Large intestine (tissue), 3 donors: Measurements from ENCODE around the gene HAO2. TPM values are rescaled to one million over a fixed set of nuclear protein-coding genes. Genes with fewer than 3 reads are reported as not detected.
A peak's percentile ranks its signal among the peaks of the same experiment; 100 is the strongest.

Experiments
- DNase-seq, 2 donors: peaks; one replicate each; pipeline versions ENCODE4 v3.0.0 to v3.0.0-alpha.2; 2013
- H3K27ac ChIP-seq: one replicate; pipeline ENCODE4 v1.5.1; 2013; ENCODE audit warnings: low read length
- H3K27me3 ChIP-seq: 2 replicates; pipeline ENCODE4 v1.6.1; 2013; ENCODE audit warnings: low read length; ENCODE audit not compliant: control insufficient read depth, insufficient read depth
- H3K36me3 ChIP-seq: 2 replicates; pipeline ENCODE4 v1.6.1; 2013; ENCODE audit warnings: low read length; ENCODE audit not compliant: control insufficient read depth, insufficient read depth
- H3K4me1 ChIP-seq: one replicate; pipeline ENCODE4 v1.6.1; 2013; ENCODE audit warnings: low read length; ENCODE audit not compliant: control insufficient read depth, insufficient read depth
- H3K4me3 ChIP-seq: one replicate; pipeline ENCODE4 v1.5.1; 2013; ENCODE audit warnings: low read length
- H3K9me3 ChIP-seq: one replicate; pipeline ENCODE4 v1.6.1; 2013; ENCODE audit warnings: mild to moderate bottlenecking, low read depth, low read length, moderate library complexity; ENCODE audit not compliant: control insufficient read depth
- WGBS: methylation state at CpG from one replicate; pipeline ENCODE4 v1.1.5; 2013; ENCODE audit warnings: low lambda C conversion rate; ENCODE audit not compliant: insufficient coverage; 5-methylcytosine and 5-hydroxymethylcytosine counted together
- polyA plus RNA-seq: library from polyadenylated mRNA; unstranded; fragments of 120-200 nt; gene quantifications from one replicate; pipeline ENCODE4 v1.2.1, GENCODE V29; 2013

The HAO2 gene
- polyA plus RNA-seq, 1 donor: 0.91 TPM

DNA sequence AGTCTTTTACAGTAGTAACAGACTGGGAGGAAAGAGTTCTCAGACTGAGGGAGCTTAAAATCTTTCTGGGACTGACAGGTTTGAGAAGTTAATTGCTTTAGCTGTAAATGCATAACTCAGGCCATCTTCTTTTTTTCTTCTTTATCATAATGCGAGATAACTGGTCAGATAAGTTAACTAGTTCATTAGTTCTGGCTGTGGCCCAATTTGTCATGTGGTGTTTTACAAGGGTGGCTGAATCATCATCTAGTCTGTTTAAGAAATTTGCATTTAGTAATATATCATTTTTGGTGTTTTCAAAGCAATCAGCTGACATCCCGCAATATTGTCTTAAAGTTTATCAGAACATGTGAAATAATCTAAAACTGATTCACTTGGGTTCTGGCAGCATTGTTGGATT lies 60.4 kb downstream of the HAO2 start:
- Histone ChIP-seq H3K27ac (peak overlapping the region; percentile 75), H3K27me3 (no peaks in the 10 kb centered on the region), H3K4me1 (peaks cover 40% of the 10 kb centered on the region), H3K36me3 (no peaks in the 10 kb centered on the region), H3K4me3 (no peak overlapping the region), H3K9me3 (no peaks in the 10 kb centered on the region)
- peak; percentile 51 to 69 for DNase-seq
- WGBS: 60% methylated on average over 1 of the region's 2 CpGs

DNA sequence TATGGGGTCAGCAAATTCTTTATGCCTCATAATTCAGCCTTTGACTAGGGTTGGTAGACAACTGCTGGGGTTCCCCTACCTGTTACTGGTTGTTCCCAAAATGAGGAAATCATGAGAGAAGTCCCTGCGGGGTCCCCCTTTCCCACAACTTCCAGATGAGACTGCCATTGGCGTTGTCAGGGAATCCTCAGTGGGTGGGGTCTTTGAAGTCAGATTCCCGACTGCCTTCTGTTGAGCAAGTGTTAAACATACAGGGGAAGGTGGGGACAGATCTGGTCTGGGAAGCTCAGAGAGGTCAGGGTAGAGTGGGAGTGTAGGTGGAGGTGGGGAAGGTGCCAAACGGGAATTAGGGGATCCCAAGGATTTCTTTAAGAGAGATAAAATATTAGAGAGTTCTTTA lies 61.1 kb downstream of the HAO2 start:
- no peaks in the 10 kb centered on the region for H3K27me3 ChIP-seq
- WGBS: no CpG with 5 or more reads among the region's 4 CpGs
- peak overlapping the region; percentile 75 for H3K27ac ChIP-seq
- DNase-seq: peak in 1 of 2 donors; percentile 18
- no peaks in the 10 kb centered on the region for H3K36me3 ChIP-seq
- peaks cover 40% of the 10 kb centered on the region for H3K4me1 ChIP-seq
- no peak overlapping the region for H3K4me3 ChIP-seq
- H3K9me3 ChIP-seq: no peaks in the 10 kb centered on the region

DNA sequence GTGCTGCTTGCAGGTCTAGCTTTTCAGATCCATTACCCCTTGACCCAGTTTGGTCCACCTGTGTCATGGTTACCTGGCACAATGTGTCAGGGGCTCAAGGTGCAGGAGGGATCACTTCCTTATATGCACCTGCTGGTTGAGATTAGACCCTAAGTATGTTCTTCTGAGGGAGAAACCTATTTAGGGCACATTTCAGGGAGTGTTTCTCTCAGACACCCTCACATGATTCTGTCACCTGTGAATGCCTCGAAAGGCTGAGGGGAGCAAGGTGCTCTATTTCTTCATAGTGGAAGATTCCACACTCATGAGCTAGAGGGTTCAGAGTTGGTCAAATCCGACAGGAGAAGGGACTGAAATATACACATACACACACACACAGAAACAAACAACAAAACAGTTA lies 61.9 kb downstream of the HAO2 start:
- no peak overlapping the region for H3K4me3 ChIP-seq
- no CpG with 5 or more reads among the region's 2 CpGs for WGBS
- H3K36me3 ChIP-seq: no peaks in the 10 kb centered on the region
- DNase-seq: peak; percentile 72 to 80
- H3K27me3 ChIP-seq: no peaks in the 10 kb centered on the region
- H3K9me3 ChIP-seq: no peaks in the 10 kb centered on the region
- peak overlapping the region; percentile 75 for H3K27ac ChIP-seq
- peaks cover 40% of the 10 kb centered on the region for H3K4me1 ChIP-seq

DNA sequence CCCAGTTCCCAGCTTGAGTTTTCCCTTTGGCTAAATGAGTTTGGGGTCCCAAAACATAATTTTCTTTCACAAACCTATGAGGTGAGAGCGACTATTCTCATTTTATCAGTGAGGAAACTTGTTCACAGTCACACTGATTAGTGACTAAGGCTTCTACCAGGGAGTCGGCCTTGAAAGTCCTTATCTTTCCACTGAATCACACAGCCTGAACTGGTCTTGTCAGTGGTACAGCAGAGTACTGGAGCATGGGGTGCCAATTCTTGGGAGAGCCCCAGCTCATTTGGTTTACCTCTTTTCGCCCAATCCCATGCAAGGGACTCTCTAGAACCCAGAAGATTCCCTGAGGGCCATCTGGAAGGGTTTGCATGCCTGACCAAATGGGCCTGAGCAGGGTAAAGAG lies 63.3 kb downstream of the HAO2 start:
- H3K27ac ChIP-seq: peak overlapping the region; percentile 75
- peak in 1 of 2 donors; percentile 28 for DNase-seq
- H3K27me3 ChIP-seq: no peaks in the 10 kb centered on the region
- H3K4me1 ChIP-seq: peaks cover 40% of the 10 kb centered on the region
- H3K4me3 ChIP-seq: no peak overlapping the region
- 80% methylated on average over 1 of the region's 3 CpGs for WGBS
- H3K9me3 ChIP-seq: no peaks in the 10 kb centered on the region
- no peaks in the 10 kb centered on the region for H3K36me3 ChIP-seq

DNA sequence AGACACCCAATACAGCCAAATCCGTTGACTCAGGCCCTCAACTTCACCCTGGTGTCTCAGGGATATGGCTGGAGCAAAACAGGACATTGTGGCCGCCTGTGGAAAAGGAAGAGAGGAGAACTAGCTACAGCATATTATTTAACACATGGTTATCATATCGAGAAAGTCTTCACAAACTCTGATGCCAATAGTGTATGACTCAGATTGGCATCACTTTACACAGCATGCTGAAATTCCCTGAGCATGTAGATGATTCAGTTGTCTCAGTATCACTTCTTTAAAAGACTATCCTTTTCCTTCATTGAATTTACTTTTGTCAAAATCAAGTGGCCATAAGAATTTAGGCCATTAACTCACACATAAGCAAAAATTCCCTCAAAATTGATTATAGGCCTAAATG lies 66.5 kb downstream of the HAO2 start:
- no peak overlapping the region for H3K4me3 ChIP-seq
- WGBS: no CpG with 5 or more reads among the region's 3 CpGs
- no peaks in the 10 kb centered on the region for H3K27me3 ChIP-seq
- no peak for DNase-seq
- no peak overlapping the region for H3K27ac ChIP-seq
- no peaks in the 10 kb centered on the region for H3K36me3 ChIP-seq
- H3K4me1 ChIP-seq: peaks cover 34% of the 10 kb centered on the region
- H3K9me3 ChIP-seq: no peaks in the 10 kb centered on the region

DNA sequence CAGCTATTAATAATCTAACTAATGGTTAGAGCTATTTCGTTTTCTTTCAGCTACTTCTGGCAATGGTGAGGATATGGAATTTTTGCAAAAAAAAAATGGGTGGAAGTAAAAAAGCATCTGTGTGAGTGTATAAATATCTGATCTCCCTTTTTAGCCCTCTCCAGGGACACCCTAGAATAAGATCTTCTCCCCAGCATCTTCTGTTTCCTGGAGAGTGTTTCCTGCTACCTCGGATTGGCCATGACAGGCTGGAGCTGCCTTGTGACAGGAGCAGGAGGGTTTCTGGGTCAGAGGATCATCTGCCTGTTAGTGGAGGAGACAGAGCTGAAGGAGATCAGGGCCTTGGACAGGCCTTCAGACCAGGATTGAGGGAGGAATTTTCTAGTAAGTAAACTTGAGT lies 70.2 kb downstream of the HAO2 start:
- Histone ChIP-seq H3K27ac (peak overlapping the region; percentile 50), H3K27me3 (no peaks in the 10 kb centered on the region), H3K4me1 (peaks cover 39% of the 10 kb centered on the region), H3K4me3 (no peak overlapping the region), H3K36me3 (no peaks in the 10 kb centered on the region), H3K9me3 (no peaks in the 10 kb centered on the region)
- 100% methylated on average over 1 of the region's 2 CpGs for WGBS
- DNase-seq: no peak

DNA sequence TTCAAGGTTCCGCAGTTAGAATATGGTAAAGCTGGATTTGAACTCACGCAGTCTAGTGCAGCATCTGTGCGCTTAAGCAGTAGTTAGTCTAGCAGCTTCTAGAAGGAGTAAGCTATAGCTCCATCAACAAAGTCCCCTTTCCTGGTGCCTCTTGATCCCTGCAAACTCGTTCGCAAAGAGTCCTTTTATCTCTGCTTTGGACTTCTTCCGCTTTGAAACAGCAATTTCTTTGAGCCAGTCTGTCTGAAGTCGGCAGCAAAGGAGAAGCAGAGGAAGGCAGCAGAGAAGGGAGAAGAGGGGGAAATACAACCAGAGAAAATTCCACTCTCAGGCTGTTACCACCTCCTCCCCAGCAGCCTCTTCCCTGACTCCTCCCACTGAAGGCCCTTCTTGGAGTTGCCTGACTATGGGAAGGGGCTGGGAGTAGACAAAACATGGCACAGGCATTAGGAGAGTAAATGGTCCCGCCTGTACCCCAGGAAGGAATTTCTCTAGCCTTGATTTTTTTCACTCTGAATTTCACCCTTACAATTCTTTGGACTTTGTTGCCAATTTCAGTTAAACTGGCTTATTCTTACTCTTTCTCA lies 72.2 kb downstream of the HAO2 start:
- no peak for DNase-seq
- 80% methylated on average over 1 of the region's 8 CpGs for WGBS
- Histone ChIP-seq H3K4me1 (peaks cover 43% of the 10 kb centered on the region), H3K27ac (peak overlapping the region; percentile 13), H3K9me3 (no peaks in the 10 kb centered on the region), H3K27me3 (no peaks in the 10 kb centered on the region), H3K36me3 (no peaks in the 10 kb centered on the region), H3K4me3 (no peak overlapping the region)

DNA sequence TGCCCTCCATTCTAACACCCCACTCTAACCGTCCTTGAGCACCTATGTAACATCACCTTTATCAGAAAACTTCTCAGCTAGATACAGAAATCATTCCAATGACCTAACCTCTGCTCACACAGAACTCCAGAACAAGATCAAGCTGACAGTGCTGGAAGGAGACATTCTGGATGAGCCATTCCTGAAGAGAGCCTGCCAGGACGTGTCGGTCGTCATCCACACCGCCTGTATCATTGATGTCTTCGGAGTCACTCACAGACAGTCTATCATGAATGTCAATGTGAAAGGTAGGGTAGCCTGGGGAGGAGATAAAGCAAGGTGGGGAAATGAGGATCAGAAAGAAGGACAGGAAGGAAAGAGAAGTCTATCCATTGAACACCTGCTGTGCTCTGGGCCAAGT lies 74.2 kb downstream of the HAO2 start:
- WGBS: no CpG with 5 or more reads among the region's 6 CpGs
- Histone ChIP-seq H3K36me3 (no peaks in the 10 kb centered on the region), H3K27me3 (no peaks in the 10 kb centered on the region), H3K9me3 (no peaks in the 10 kb centered on the region), H3K27ac (peak overlapping the region; percentile 66), H3K4me1 (peaks cover 56% of the 10 kb centered on the region), H3K4me3 (no peak overlapping the region)
- no peak for DNase-seq

Other genes with a start within 250 kb of the HAO2 start
- gene WARS2, start 228.1 kb upstream of the HAO2 start, polyA plus RNA-seq: 22.1 TPM
- 0.72 TPM for gene HSD3B2, start 46.4 kb downstream of the HAO2 start, polyA plus RNA-seq
- not detected for gene HSD3B1, start 138.4 kb downstream of the HAO2 start, polyA plus RNA-seq